GM12891 (cell line): ENCODE measurements around the gene PIK3C3.

Experiments
- POLR2A ChIP-seq: IDR thresholded peaks from 2 replicates; pipeline ENCODE4 v1.6.1; 2011; ENCODE audit warnings: low read depth, low read length, control low read depth
- POLR2AphosphoS5 ChIP-seq: IDR thresholded peaks from 2 replicates; pipeline ENCODE4 v1.6.1; 2011; ENCODE audit warnings: low read depth, low read length, control low read depth
- POU2F2 ChIP-seq: IDR thresholded peaks from 2 replicates; pipeline ENCODE4 v1.6.1; 2011; ENCODE audit warnings: low read depth, mild to moderate bottlenecking, control low read depth, low read length, moderate library complexity
- SPI1 ChIP-seq: IDR thresholded peaks from 2 replicates; pipeline ENCODE4 v1.6.1; 2011; ENCODE audit warnings: low read depth, low read length, control low read depth
- TAF1 ChIP-seq: IDR thresholded peaks from 2 replicates; pipeline ENCODE4 v1.6.1; 2011; ENCODE audit warnings: low read depth, low read length, control low read depth

DNA sequence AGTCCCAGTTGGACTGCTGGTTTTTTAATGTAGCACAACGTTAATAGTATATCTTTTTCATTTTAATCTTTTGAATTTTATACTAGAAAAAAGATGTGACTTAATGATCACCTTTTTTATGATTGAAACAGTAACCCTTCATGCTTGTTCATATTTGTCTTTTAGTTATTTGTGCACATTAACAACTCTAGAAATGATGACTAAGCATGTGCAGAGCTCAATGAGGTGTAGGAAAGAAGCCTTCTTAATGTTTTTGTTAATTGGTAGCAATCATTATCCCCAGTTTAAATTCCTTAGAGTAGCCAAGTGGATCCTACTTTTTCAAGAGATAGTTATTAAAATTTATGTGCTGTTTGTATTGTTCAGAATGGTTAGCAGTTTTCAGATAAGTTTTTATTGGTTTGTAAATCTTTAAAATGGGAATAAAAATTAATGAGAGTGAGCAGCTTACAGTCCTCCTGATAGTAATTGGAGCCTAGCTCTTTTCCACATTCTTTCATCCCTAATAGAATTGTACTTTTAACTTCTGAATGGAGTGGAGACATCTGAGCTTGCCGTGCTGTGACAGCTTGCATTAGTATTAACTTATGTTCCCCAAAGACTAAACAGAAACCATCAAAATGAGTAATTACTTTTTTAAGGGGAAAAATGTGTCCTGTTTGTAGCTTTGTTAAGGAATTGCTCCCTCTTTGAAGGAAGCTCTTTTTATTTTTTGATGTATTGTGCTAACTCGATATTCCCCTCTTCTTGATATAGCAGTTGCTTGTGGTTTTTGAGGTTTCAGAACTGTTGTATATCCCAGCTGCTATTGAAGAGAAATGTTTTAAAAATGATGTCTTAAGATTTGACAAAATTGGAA, 17.3 kb downstream of the PIK3C3 start:
- TF ChIP-seq POLR2A (no peak), POLR2AphosphoS5 (no peak), TAF1 (no peak), POU2F2 (no peak), SPI1 (no peak)
